Osteocyte (in vitro differentiated cells): ENCODE data around the gene NFKB1. TPM values are rescaled to one million over a fixed set of nuclear protein-coding genes. Genes with fewer than 3 reads are reported as not detected.

Source experiments
- DNase-seq: peaks from one replicate; pipeline ENCODE4 v3.0.0; 2021; ENCODE audit warnings: mixed read lengths; ENCODE audit not compliant: unreplicated experiment; ENCODE audit errors: extremely low spot score
- H3K27ac Mint-ChIP-seq: one replicate; pipeline ENCODE4 v1.8.0; 2021; ENCODE audit warnings: mild to moderate bottlenecking, mixed read lengths; ENCODE audit not compliant: unreplicated experiment
- H3K27me3 Mint-ChIP-seq: one replicate; pipeline ENCODE4 v1.8.0; 2021; ENCODE audit warnings: mixed read lengths; ENCODE audit not compliant: unreplicated experiment
- H3K36me3 Mint-ChIP-seq: one replicate; pipeline ENCODE4 v1.8.0; 2021; ENCODE audit warnings: mixed read lengths; ENCODE audit not compliant: unreplicated experiment
- H3K4me1 Mint-ChIP-seq: one replicate; pipeline ENCODE4 v1.8.0; 2021; ENCODE audit warnings: mixed read lengths; ENCODE audit not compliant: unreplicated experiment
- H3K4me3 Mint-ChIP-seq: one replicate; pipeline ENCODE4 v1.8.0; 2021; ENCODE audit warnings: mild to moderate bottlenecking, moderate library complexity, mixed read lengths; ENCODE audit not compliant: unreplicated experiment
- H3K9me3 Mint-ChIP-seq: one replicate; pipeline ENCODE4 v1.8.0; 2021; ENCODE audit warnings: mixed read lengths; ENCODE audit not compliant: unreplicated experiment
- CTCF ChIP-seq: fragments of 200-600 bp; sonication (generic); IDR thresholded peaks from 2 replicates; pipeline ENCODE4 v1.5.0; 2021; ENCODE audit warnings: antibody characterized with exemption, mild to moderate bottlenecking, moderate library complexity
- total RNA-seq: library from RNA; stranded (reverse); gene quantifications from 2 replicates; pipeline ENCODE4 v1.2.1, GENCODE V29; 2021

NFKB1 gene
- total RNA-seq, 1 donor from 2014 or later, result 27.9 TPM

- Mint-ChIP-seq H3K4me3 (peak overlapping the region; percentile 38), H3K4me1 (peaks cover 16% of the 10 kb centered on the region), H3K9me3 (no peaks in the 10 kb centered on the region), H3K27me3 (no peaks in the 10 kb centered on the region), H3K36me3 (peaks cover 12% of the 10 kb centered on the region), H3K27ac (peak overlapping the region; percentile 35)
- TF ChIP-seq CTCF, result peak; percentile 81
- DNase-seq, result no peak
Observed at GRCh38 chr4:102620697-102621497, 119.7 kb downstream of the NFKB1 start.

GRCh38 chr4:102623622-102624021 lies 122.5 kb downstream of the NFKB1 start:
- H3K27ac Mint-ChIP-seq, result no peak overlapping the region
- peak; percentile 46 for TF ChIP-seq CTCF
- DNase-seq, result no peak
- H3K4me3 Mint-ChIP-seq, result no peak overlapping the region
- H3K27me3 Mint-ChIP-seq, result no peaks in the 10 kb centered on the region
- H3K36me3 Mint-ChIP-seq, result no peaks in the 10 kb centered on the region
- H3K9me3 Mint-ChIP-seq, result no peaks in the 10 kb centered on the region
- H3K4me1 Mint-ChIP-seq, result peaks cover 19% of the 10 kb centered on the region

- Mint-ChIP-seq H3K4me3 (no peak overlapping the region), H3K27ac (no peak overlapping the region), H3K9me3 (no peaks in the 10 kb centered on the region), H3K36me3 (no peaks in the 10 kb centered on the region), H3K4me1 (peaks cover 19% of the 10 kb centered on the region), H3K27me3 (no peaks in the 10 kb centered on the region)
- no peak for DNase-seq
- TF ChIP-seq CTCF, result no peak
Observed at GRCh38 chr4:102624505-102624904, 123.3 kb downstream of the NFKB1 start.

- peaks cover 3% of the 10 kb centered on the region for H3K36me3 Mint-ChIP-seq
- no peaks in the 10 kb centered on the region for H3K9me3 Mint-ChIP-seq
- no peak for DNase-seq
- no peak overlapping the region for H3K4me3 Mint-ChIP-seq
- H3K27me3 Mint-ChIP-seq, result no peaks in the 10 kb centered on the region
- peak; percentile 41 for TF ChIP-seq CTCF
- peaks cover 17% of the 10 kb centered on the region for H3K4me1 Mint-ChIP-seq
- no peak overlapping the region for H3K27ac Mint-ChIP-seq
Observed at GRCh38 chr4:102625232-102625930, 124.2 kb downstream of the NFKB1 start.

GRCh38 chr4:102627831-102628523 lies 126.8 kb downstream of the NFKB1 start:
- H3K9me3 Mint-ChIP-seq, result no peaks in the 10 kb centered on the region
- no peaks in the 10 kb centered on the region for H3K27me3 Mint-ChIP-seq
- H3K4me3 Mint-ChIP-seq, result no peak overlapping the region
- TF ChIP-seq CTCF, result no peak
- H3K36me3 Mint-ChIP-seq, result peaks cover 10% of the 10 kb centered on the region
- DNase-seq, result no peak
- no peak overlapping the region for H3K27ac Mint-ChIP-seq
- H3K4me1 Mint-ChIP-seq, result peaks cover 8% of the 10 kb centered on the region
